ENCODE results near the gene PLPP4.

The PLPP4 gene

DNA sequence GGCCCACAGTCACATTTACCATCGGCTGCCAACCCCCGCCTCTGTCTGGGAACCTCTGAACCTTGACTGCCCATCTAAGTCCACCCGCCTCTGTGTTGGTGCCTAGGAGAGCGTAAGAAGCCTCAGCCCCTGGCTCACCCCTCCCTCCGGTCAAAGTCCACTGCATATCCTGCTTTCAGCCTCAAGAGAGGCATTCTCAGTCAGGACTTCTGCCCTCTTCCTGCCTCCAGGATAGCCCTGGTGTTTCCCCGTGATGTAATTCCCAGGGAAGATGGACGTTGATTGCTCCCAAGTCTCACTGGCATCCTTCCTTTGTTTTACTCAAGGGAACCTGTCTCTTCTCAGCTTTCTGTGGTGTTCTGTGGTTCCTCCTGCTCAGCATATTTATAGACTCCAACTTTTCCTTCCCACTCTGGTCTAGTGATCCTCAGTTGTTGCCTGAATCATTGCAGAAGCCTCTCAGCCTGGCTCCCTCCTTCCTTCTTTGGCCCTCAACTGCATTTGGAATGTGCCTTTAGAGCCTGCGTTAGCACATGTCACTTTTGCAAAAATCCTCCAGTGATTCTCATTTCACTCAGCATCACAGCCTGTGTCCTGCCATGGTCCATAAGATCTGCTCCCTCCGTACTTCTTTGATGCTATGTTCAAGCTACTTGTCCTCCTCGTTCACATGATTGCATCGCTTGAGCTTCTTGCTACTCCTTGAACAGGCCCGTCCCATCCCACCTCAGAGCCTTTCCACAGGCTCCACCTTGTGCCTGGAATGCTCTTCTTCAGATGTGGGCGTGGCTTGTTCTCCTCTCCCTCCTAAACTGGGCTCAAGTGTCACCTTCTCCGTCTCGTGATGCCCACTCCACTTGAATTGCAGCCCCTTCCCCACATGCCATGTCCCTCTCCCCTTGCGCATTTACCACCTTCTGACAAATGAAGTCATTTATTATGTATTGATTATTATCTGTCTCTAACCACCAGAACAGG lies 124.2 kb downstream of the PLPP4 start:
- DNase-seq (ENCODE audit: low spot score): no peak
- TF ChIP-seq, protein P1, sequence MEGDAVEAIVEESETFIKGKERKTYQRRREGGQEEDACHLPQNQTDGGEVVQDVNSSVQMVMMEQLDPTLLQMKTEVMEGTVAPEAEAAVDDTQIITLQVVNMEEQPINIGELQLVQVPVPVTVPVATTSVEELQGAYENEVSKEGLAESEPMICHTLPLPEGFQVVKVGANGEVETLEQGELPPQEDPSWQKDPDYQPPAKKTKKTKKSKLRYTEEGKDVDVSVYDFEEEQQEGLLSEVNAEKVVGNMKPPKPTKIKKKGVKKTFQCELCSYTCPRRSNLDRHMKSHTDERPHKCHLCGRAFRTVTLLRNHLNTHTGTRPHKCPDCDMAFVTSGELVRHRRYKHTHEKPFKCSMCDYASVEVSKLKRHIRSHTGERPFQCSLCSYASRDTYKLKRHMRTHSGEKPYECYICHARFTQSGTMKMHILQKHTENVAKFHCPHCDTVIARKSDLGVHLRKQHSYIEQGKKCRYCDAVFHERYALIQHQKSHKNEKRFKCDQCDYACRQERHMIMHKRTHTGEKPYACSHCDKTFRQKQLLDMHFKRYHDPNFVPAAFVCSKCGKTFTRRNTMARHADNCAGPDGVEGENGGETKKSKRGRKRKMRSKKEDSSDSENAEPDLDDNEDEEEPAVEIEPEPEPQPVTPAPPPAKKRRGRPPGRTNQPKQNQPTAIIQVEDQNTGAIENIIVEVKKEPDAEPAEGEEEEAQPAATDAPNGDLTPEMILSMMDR (IDR thresholded peaks at IDR 0.05; ENCODE audit: extremely low read depth, insufficient read depth, missing control alignments): no peak
- in situ Hi-C loops (cut with MboI; ENCODE audit: low pct_unique_long_range_greater_than_20kb, low sequenced_read_pairs, unreplicated experiment): no loop called here

DNA sequence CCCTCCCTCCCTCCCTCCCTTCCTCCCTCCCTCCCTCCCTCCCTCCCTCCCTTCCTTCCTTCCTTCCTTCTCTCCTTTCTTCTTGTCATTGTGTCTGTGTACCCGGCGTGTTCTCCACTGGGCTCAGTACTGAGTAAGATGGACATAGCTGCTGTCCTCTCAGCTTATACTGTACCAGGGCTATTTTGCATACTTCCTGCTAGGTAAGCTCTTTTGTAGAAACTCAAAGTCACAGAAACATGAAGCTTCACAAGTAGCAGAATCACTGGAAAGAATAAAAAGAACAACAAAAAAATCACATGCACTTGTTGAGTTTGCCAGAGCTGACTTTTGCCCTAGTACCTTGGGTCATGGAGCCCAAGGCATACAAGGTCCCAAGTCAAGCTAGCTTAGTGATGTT lies 125.7 kb downstream of the PLPP4 start:
- DNase-seq (ENCODE audit: low spot score): no peak
- in situ Hi-C loops (cut with MboI; ENCODE audit: low pct_unique_long_range_greater_than_20kb, low sequenced_read_pairs, unreplicated experiment): no loop called here
- TF ChIP-seq, protein P1 (IDR thresholded peaks at IDR 0.05; ENCODE audit: extremely low read depth, insufficient read depth, missing control alignments): no peak

DNA sequence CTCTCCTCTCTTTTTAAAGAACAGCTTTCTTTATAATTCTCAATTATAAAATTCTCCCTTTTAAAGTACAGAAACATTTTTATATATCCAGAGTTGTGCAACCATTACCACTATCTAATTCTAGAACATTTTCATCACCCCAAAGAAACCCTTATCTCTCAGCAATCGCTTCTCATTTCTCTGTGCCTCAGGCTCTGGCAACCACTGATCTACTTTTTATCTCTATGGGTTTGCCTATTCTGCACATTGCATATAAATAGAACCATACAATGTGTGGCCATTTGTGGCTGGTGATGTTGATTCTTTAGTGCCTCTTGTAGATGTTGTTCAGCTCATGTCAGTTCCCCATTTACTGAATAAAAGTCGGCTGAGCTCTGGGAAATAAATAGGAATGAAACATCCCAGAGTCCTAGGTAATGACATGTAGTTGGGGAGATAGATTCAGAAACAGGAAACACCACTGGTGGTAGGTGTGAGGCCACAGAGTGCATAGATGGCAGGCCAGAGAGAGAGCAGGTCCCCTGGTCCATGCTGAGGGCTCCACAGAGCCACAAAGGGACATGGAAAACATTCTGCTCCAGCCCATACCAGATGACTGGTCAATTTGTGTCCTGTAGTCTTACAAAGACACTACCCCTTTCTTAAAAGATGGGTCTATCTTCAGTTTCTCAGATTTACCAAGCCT lies 126.5 kb downstream of the PLPP4 start:
- TF ChIP-seq, protein P1 (IDR thresholded peaks at IDR 0.05; ENCODE audit: extremely low read depth, insufficient read depth, missing control alignments): no peak
- in situ Hi-C loops (cut with MboI; ENCODE audit: low pct_unique_long_range_greater_than_20kb, low sequenced_read_pairs, unreplicated experiment): no loop called here
- no peak for DNase-seq (ENCODE audit: low spot score)

DNA sequence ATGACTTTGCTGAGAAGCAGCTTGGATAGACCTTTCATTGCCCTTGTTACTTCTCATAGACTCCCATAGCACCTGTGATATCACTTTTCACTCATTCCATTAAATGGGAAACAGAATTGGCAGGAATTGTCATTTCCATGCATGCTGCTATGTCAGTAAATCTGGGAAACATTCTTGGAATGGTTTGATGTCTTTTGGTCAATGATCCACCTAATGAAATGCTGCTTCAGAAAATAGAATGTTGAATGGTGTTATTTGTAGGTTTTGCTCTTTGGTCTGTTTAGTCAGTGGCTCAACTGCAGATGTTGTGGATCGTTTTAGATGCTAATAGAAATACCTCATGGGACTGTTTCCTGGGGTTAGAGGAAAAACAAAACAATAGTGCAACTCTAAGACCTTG lies 127.8 kb downstream of the PLPP4 start:
- in situ Hi-C loops (cut with MboI; ENCODE audit: low pct_unique_long_range_greater_than_20kb, low sequenced_read_pairs, unreplicated experiment): no loop called here
- TF ChIP-seq, protein P1 (IDR thresholded peaks at IDR 0.05; ENCODE audit: extremely low read depth, insufficient read depth, missing control alignments): no peak
- DNase-seq (ENCODE audit: low spot score): no peak

DNA sequence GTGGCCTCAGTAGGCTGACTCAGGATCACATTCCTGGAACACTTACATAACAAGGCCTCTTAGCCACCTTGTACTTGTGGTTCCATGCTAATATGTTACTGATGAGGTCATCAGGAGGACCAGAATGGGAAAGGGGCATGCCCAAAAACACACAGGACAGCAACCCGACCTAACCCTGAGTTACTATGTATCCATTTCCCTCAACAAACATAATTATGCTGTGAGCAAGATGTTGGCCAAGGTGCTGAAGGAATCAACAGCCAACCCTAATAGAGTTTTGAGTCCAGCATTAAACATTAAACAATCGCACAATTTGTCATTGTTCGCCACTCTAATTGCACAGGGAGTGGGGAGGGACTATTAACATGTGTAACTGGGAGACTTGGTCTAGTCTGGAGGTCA lies 129.4 kb downstream of the PLPP4 start:
- TF ChIP-seq, protein P1 (IDR thresholded peaks at IDR 0.05; ENCODE audit: extremely low read depth, insufficient read depth, missing control alignments): no peak
- no peak for DNase-seq (ENCODE audit: low spot score)

GRCh38 chr10:120587061-120587460 lies 130.0 kb downstream of the PLPP4 start:
- DNase-seq (ENCODE audit: low spot score): no peak
- in situ Hi-C loops (cut with MboI; ENCODE audit: low pct_unique_long_range_greater_than_20kb, low sequenced_read_pairs, unreplicated experiment): no loop called here
- TF ChIP-seq, protein P1 (IDR thresholded peaks at IDR 0.05; ENCODE audit: extremely low read depth, insufficient read depth, missing control alignments): no peak

More for the DNA sequence above, 129.4 kb downstream of the PLPP4 start:
- in situ Hi-C loops (cut with MboI; ENCODE audit: low pct_unique_long_range_greater_than_20kb, low sequenced_read_pairs, unreplicated experiment): no loop called here

Data from GM13977 (cell line).